HK-2 (cell line): Measurements from ENCODE around the gene CPLX1.
"Not testable (repeated sequence)": the region's sequence is repeated elsewhere in the genome, so short reads cannot be mapped to it uniquely, and the experiment has no call there.

Source experiments
- DNase-seq: peaks from one replicate; pipeline ENCODE4 v3.0.0-alpha.2; 2018; ENCODE audit not compliant: unreplicated experiment

CPLX1 gene

GRCh38 chr4:776743-777441 is 49.0 kb downstream of the CPLX1 start:
- no peak for DNase-seq

GRCh38 chr4:775485-775884 is 50.4 kb downstream of the CPLX1 start:
- DNase-seq, result not testable (repeated sequence)

- not testable (repeated sequence) for DNase-seq
Measured at GRCh38 chr4:774419-775092, 51.4 kb downstream of the CPLX1 start.

- DNase-seq, result no peak
Measured at GRCh38 chr4:773214-773613, 52.7 kb downstream of the CPLX1 start.

- no peak for DNase-seq
Measured at GRCh38 chr4:772776-773175, 53.2 kb downstream of the CPLX1 start.

- DNase-seq, result no peak
Measured at GRCh38 chr4:772118-772517, 53.8 kb downstream of the CPLX1 start.

GRCh38 chr4:771464-771863 is 54.5 kb downstream of the CPLX1 start:
- no peak for DNase-seq

- no peak for DNase-seq
Measured at GRCh38 chr4:770022-770421, 55.9 kb downstream of the CPLX1 start.

- no peak for DNase-seq
Measured at GRCh38 chr4:769511-769910, 56.4 kb downstream of the CPLX1 start.

GRCh38 chr4:768995-769394 is 56.9 kb downstream of the CPLX1 start:
- no peak for DNase-seq

- DNase-seq, result no peak
Measured at GRCh38 chr4:768076-768475, 57.9 kb downstream of the CPLX1 start.

- DNase-seq, result no peak
Measured at GRCh38 chr4:766559-767283, 59.2 kb downstream of the CPLX1 start.

- DNase-seq, result peak; percentile 54
Measured at GRCh38 chr4:766152-766515, 59.8 kb downstream of the CPLX1 start.

- no peak for DNase-seq
Measured at GRCh38 chr4:764405-765169, 61.3 kb downstream of the CPLX1 start.

GRCh38 chr4:763922-764321 is 62.0 kb downstream of the CPLX1 start:
- DNase-seq, result no peak

GRCh38 chr4:763191-763810 is 62.6 kb downstream of the CPLX1 start:
- no peak for DNase-seq

GRCh38 chr4:762211-763190 is 63.4 kb downstream of the CPLX1 start:
- no peak for DNase-seq

GRCh38 chr4:761739-762138 is 64.2 kb downstream of the CPLX1 start:
- DNase-seq, result no peak

- no peak for DNase-seq
Measured at GRCh38 chr4:761086-761485, 64.8 kb downstream of the CPLX1 start.

GRCh38 chr4:760616-761015 is 65.3 kb downstream of the CPLX1 start:
- no peak for DNase-seq

- not testable (repeated sequence) for DNase-seq
Measured at GRCh38 chr4:759810-760209, 66.1 kb downstream of the CPLX1 start.
